ENCODE data around the gene HSPB9. TPM values are rescaled to one million over a fixed set of nuclear protein-coding genes. Genes with fewer than 3 reads are reported as not detected.

HSPB9 gene
- total RNA-seq, 1 experiment from 2014 or later = not detected

- no peak for DNase-seq (ENCODE audit: low read depth, low spot score)
- in situ Hi-C loops (cut with HindIII; ENCODE audit: low pct_unique_long_range_greater_than_20kb, low sequenced_read_pairs) = no loop called here
Measured at GRCh38 chr17:42163696-42164407, 41.2 kb downstream of the HSPB9 start.

GRCh38 chr17:42165751-42166150 is 43.1 kb downstream of the HSPB9 start:
- in situ Hi-C loops (cut with HindIII; ENCODE audit: low pct_unique_long_range_greater_than_20kb, low sequenced_read_pairs) = no loop called here
- no peak for DNase-seq (ENCODE audit: low read depth, low spot score)

DNA sequence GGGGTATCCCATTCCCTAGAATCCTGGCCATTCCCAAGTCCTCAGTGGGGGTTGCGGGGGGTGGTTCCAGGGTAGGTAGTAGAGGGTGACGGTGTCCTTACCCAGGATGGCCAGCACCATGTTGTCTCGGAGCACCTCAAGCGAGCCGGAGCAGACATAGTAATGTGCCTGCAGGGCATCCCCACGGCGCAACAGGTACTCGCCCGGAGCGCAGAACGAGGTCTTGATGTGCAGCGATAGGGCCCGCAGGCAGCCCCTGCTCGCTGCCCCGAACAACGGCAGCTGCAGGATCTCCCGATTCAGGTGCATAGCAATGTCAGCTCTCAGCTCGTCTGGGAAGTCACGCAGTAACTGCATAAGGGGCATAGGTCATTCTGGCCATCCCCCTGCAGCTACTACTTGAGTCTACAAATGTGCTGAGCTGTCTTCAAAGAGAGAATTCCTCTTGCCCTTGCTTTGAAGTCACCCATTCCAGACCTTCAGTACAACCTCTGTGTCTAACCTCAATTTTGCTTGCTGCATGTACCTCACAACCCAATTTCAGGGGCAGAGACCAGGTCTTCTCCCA is 43.7 kb downstream of the HSPB9 start:
- DNase-seq (ENCODE audit: low read depth, low spot score) = no peak
- in situ Hi-C loops (cut with HindIII; ENCODE audit: low pct_unique_long_range_greater_than_20kb, low sequenced_read_pairs) = no loop called here

DNA sequence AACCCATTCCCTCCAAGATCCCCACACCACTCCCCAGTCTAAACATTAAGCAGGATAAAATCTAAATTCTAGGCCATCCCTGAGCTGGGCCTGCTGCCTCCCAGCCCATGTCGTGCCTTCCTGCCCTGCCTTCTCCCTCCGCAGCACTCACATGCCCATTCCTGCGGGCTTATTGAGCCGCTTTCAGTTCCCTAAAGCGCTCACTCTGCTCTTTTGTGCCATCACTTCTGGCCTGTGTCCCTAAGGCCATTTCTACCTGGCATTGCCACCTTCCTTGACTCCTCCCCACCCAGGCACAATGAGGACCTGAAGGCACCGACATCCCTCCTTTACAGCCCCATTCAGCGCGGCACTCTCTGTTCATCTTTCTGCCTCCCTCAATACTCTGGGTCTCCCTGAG is 45.2 kb downstream of the HSPB9 start:
- no peak for DNase-seq (ENCODE audit: low read depth, low spot score)
- in situ Hi-C loops (cut with HindIII; ENCODE audit: low pct_unique_long_range_greater_than_20kb, low sequenced_read_pairs) = no loop called here

DNA sequence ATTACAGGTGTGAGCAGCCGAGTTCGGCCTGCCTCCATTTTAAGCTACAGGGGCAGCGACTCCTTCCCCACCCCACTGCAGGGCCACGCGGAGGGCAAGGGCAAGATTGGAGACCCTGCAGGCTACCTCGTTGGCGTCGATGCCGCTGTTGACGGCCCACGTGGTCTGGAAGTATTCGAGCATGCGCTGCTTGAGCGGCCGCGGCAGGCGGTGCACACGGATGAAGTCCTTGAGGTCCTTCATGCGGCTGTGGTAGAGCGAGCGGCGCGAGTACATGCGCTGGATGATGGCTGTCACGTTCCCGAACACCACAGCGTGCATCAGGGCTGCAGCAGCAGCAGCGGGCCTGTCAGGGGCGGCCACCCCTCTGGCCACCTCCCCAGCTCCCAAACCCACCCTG is 46.7 kb downstream of the HSPB9 start:
- DNase-seq (ENCODE audit: low read depth, low spot score) = no peak

GRCh38 chr17:42171831-42172230 is 49.2 kb downstream of the HSPB9 start:
- no peak for DNase-seq (ENCODE audit: low read depth, low spot score)
- in situ Hi-C loops (cut with HindIII; ENCODE audit: low pct_unique_long_range_greater_than_20kb, low sequenced_read_pairs) = no loop called here

More for the DNA sequence above, 46.7 kb downstream of the HSPB9 start:
- in situ Hi-C loops (cut with HindIII; ENCODE audit: low pct_unique_long_range_greater_than_20kb, low sequenced_read_pairs) = no loop called here

Other genes with a start within 250 kb of the HSPB9 start
- 112 and 113 TPM in 2 replicates for gene ACLY, start 203.9 kb upstream of the HSPB9 start, total RNA-seq (2014; rRNA removed; shearing (Covaris generic))
- 0.98 and 1.3 TPM in 2 replicates for gene ODAD4, start 192.2 kb upstream of the HSPB9 start, total RNA-seq (2014; rRNA removed; shearing (Covaris generic))
- 103 and 104 TPM in 2 replicates for gene CNP, start 156.0 kb upstream of the HSPB9 start, total RNA-seq (2014; rRNA removed; shearing (Covaris generic))
- 81.1 and 85.9 TPM in 2 replicates for gene DNAJC7, start 105.4 kb upstream of the HSPB9 start, total RNA-seq (2014; rRNA removed; shearing (Covaris generic))
- 25.8 and 32.6 TPM in 2 replicates for gene NKIRAS2, start 102.7 kb upstream of the HSPB9 start, total RNA-seq (2014; rRNA removed; shearing (Covaris generic))
- gene C17orf113, start 72.2 kb upstream of the HSPB9 start, total RNA-seq (2014; rRNA removed; shearing (Covaris generic)) = 0.40 and 0.85 TPM in 2 replicates
- 0.19 and 0.45 TPM in 2 replicates for gene ZNF385C, start 24.3 kb upstream of the HSPB9 start, total RNA-seq (2014; rRNA removed; shearing (Covaris generic))
- 5.8 and 7.0 TPM in 2 replicates for gene DHX58, start 10.1 kb upstream of the HSPB9 start, total RNA-seq (2014; rRNA removed; shearing (Covaris generic))
- 12.9 and 14.7 TPM in 2 replicates for gene KAT2A, start 1.4 kb upstream of the HSPB9 start, total RNA-seq (2014; rRNA removed; shearing (Covaris generic))
- 166 and 195 TPM in 2 replicates for gene RAB5C, start 32.2 kb downstream of the HSPB9 start, total RNA-seq (2014; rRNA removed; shearing (Covaris generic))
- gene KCNH4, start 58.3 kb downstream of the HSPB9 start, total RNA-seq (2014; rRNA removed; shearing (Covaris generic)) = 0.18 and 0.24 TPM in 2 replicates
- gene HCRT, start 62.6 kb downstream of the HSPB9 start, total RNA-seq (2014; rRNA removed; shearing (Covaris generic)) = not detected in 2 replicates
- gene GHDC, start 71.7 kb downstream of the HSPB9 start, total RNA-seq (2014; rRNA removed; shearing (Covaris generic)) = 24.7 and 28.4 TPM in 2 replicates
- 33.4 and 37.2 TPM in 2 replicates for gene STAT5B, start 153.6 kb downstream of the HSPB9 start, total RNA-seq (2014; rRNA removed; shearing (Covaris generic))
- gene STAT5A, start 165.7 kb downstream of the HSPB9 start, total RNA-seq (2014; rRNA removed; shearing (Covaris generic)) = 2.9 and 3.5 TPM in 2 replicates

Data from SK-MEL-5 (cell line).